Neural progenitor cell (in vitro differentiated cells): Measurements from ENCODE around the gene TRPV2.

Experiments
- EZH2 ChIP-seq: fragments of 200-600 bp; sonication (generic); IDR thresholded peaks from 2 replicates; pipeline ENCODE4 v1.6.1; 2017; ENCODE audit warnings: antibody characterized with exemption, mild to moderate bottlenecking, moderate library complexity
- TF ChIP-seq, protein P1 (sequence below): fragments of 200-600 bp; sonication (generic); IDR thresholded peaks from 2 replicates; pipeline ENCODE4 v1.5.1; 2017; ENCODE audit warnings: antibody characterized with exemption, mild to moderate bottlenecking

DNA sequence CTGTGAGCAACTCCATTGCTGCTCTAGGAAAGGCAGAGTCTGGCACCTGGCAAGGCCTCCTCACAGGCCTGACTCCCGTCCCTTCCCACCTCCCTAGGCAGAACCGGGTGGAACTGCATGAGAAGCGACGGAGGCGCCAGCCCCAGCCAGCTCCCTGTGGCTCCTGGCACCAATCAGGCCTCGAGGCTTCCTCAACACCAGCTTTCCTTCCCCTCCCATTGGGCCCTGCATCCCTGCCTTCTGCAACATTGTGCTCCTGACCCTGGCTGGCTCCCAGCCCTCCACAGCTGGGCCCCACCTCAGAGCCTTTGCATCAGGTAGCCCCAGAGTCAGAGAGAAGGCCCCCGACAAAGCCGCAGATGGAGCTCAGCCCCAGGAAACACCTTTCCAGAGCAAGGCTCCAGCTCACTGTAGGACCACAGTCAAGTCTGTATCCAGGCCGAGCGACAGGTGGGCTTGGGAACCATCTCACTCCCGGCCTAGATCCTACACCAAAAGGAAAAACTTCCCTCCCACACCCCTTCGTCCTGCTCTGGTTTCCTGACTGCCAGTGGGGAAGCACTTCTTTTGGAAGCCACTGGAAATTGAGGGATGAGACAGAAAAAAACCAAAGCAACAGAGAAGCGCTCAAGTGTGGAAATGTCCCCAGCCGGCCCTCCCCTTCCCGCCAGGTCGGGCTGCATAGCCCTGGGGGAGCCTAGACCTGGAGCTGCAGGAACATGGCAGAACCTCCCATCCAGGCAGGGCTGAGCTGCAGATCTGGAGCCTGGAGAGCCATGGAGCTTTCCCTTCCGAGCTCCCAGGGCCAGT lies 45.6 kb downstream of the TRPV2 start:
- TF ChIP-seq, protein P1, sequence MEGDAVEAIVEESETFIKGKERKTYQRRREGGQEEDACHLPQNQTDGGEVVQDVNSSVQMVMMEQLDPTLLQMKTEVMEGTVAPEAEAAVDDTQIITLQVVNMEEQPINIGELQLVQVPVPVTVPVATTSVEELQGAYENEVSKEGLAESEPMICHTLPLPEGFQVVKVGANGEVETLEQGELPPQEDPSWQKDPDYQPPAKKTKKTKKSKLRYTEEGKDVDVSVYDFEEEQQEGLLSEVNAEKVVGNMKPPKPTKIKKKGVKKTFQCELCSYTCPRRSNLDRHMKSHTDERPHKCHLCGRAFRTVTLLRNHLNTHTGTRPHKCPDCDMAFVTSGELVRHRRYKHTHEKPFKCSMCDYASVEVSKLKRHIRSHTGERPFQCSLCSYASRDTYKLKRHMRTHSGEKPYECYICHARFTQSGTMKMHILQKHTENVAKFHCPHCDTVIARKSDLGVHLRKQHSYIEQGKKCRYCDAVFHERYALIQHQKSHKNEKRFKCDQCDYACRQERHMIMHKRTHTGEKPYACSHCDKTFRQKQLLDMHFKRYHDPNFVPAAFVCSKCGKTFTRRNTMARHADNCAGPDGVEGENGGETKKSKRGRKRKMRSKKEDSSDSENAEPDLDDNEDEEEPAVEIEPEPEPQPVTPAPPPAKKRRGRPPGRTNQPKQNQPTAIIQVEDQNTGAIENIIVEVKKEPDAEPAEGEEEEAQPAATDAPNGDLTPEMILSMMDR = no peak
- no peak for TF ChIP-seq EZH2
